ENCODE measurements around the gene ICAM1. TPM values are rescaled to one million over a fixed set of nuclear protein-coding genes. Genes with fewer than 3 reads are reported as not detected.

Gene ICAM1
- total and polyA plus RNA-seq, 2 of the 13 experiments (the other 11 are each of a cell fraction or from before 2014, with no cell fraction given), result 37.9 to 98.4 TPM

GRCh38 chr19:10238172-10238783, 32.6 kb upstream of the ICAM1 start (continued):
- TF ChIP-seq ZNF770 (CRISPR knock-in tag; IDR thresholded peaks at IDR 0.05) (peak; percentile 98), POGZ (CRISPR knock-in tag; IDR thresholded peaks at IDR 0.05) (peak; percentile 53; the same call in 1 of the 2 replicates), RXRB (CRISPR knock-in tag; IDR thresholded peaks at IDR 0.05; ENCODE audit: borderline replicate concordance) (peak; percentile 82), ZNF280D (CRISPR knock-in tag; IDR thresholded peaks at IDR 0.05) (no peak; the same call in 1 of the 2 replicates), ISL2 (CRISPR knock-in tag; IDR thresholded peaks at IDR 0.05) (peak; percentile 40; the same call in 1 of the 2 replicates), ZNF160 (CRISPR knock-in tag; IDR thresholded peaks at IDR 0.05) (no peak), NR1H2 (CRISPR knock-in tag; IDR thresholded peaks at IDR 0.05; ENCODE audit: borderline replicate concordance, low read depth) (no peak), ZNF580 (CRISPR knock-in tag; IDR thresholded peaks at IDR 0.05; ENCODE audit: borderline replicate concordance, low read depth) (peak; percentile 26; the same call in 1 of the 2 replicates), TBP (CRISPR knock-in tag; IDR thresholded peaks at IDR 0.05) (no peak), RXRA (CRISPR knock-in tag; IDR thresholded peaks at IDR 0.05) (no peak; the same call in 1 of the 2 replicates), NONO (IDR thresholded peaks at IDR 0.05) (no peak), NONO (CRISPR knock-in tag; conservative IDR thresholded peaks at IDR 0.05) (peak; percentile 79), ZNF567 (CRISPR knock-in tag; IDR thresholded peaks at IDR 0.05; ENCODE audit: borderline replicate concordance) (no peak), SOX13 (IDR thresholded peaks at IDR 0.05) (0 out of 2 replicates have a peak, but pooled peaks have one; percentile 24), SOX13 (CRISPR knock-in tag; conservative IDR thresholded peaks at IDR 0.05 in 1 of 2, IDR thresholded peaks at IDR 0.05 in 1 of 2) (peak in 1 of 2 experiments; percentile 83; a peak in 2 of 4 replicates), GATAD2A (CRISPR knock-in tag; IDR thresholded peaks at IDR 0.05) (peak; percentile 39), ZNF720 (CRISPR knock-in tag; IDR thresholded peaks at IDR 0.05) (no peak)
- TF ChIP-seq, protein P1, sequence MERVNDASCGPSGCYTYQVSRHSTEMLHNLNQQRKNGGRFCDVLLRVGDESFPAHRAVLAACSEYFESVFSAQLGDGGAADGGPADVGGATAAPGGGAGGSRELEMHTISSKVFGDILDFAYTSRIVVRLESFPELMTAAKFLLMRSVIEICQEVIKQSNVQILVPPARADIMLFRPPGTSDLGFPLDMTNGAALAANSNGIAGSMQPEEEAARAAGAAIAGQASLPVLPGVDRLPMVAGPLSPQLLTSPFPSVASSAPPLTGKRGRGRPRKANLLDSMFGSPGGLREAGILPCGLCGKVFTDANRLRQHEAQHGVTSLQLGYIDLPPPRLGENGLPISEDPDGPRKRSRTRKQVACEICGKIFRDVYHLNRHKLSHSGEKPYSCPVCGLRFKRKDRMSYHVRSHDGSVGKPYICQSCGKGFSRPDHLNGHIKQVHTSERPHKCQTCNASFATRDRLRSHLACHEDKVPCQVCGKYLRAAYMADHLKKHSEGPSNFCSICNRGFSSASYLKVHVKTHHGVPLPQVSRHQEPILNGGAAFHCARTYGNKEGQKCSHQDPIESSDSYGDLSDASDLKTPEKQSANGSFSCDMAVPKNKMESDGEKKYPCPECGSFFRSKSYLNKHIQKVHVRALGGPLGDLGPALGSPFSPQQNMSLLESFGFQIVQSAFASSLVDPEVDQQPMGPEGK (CRISPR knock-in tag; IDR thresholded peaks at IDR 0.05), result peak; percentile 51; the same call in 1 of the 2 replicates
- TF ChIP-seq, protein P2, sequence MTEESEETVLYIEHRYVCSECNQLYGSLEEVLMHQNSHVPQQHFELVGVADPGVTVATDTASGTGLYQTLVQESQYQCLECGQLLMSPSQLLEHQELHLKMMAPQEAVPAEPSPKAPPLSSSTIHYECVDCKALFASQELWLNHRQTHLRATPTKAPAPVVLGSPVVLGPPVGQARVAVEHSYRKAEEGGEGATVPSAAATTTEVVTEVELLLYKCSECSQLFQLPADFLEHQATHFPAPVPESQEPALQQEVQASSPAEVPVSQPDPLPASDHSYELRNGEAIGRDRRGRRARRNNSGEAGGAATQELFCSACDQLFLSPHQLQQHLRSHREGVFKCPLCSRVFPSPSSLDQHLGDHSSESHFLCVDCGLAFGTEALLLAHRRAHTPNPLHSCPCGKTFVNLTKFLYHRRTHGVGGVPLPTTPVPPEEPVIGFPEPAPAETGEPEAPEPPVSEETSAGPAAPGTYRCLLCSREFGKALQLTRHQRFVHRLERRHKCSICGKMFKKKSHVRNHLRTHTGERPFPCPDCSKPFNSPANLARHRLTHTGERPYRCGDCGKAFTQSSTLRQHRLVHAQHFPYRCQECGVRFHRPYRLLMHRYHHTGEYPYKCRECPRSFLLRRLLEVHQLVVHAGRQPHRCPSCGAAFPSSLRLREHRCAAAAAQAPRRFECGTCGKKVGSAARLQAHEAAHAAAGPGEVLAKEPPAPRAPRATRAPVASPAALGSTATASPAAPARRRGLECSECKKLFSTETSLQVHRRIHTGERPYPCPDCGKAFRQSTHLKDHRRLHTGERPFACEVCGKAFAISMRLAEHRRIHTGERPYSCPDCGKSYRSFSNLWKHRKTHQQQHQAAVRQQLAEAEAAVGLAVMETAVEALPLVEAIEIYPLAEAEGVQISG (CRISPR knock-in tag; IDR thresholded peaks at IDR 0.05), result peak; percentile 21; the same call in 1 of the 2 replicates

All from HepG2 (cell line).